Measurements from ENCODE around the gene TYRP1. TPM values are rescaled to one million over a fixed set of nuclear protein-coding genes. Genes with fewer than 3 reads are reported as not detected.

The TYRP1 gene
- total RNA-seq, 2 experiments from 2014 or later, result not detected

- POLR2A ChIA-PET, result no interaction called here
- CTCF ChIA-PET, result no interaction called here
Observed at GRCh38 chr9:12726795-12727194, 33.6 kb downstream of the TYRP1 start.

DNA sequence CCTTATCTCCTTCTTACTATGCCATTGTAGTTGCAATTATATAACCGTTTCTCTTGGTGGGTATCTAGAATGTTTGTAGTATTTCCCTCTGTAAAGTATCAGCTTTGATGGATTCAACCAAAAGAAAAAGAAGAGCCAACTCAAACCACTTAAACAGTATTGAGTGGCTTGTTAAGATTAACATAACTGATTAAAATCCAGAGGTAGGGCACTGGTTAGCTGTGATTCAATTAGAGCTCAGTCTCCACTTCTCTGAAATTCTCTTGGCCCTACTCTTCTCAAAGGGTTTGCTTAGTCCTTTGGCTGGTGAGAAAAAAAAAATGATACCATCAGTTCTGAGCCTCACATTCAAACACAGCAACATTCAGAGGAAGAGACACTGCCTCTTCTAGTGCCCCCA is 37.0 kb downstream of the TYRP1 start:
- ChIA-PET CTCF (no interaction called here), POLR2A (no interaction called here)

- ChIA-PET POLR2A (no interaction called here), CTCF (no interaction called here)
Observed at GRCh38 chr9:12730927-12731326, 37.7 kb downstream of the TYRP1 start.

- CTCF ChIA-PET, result no interaction called here
- POLR2A ChIA-PET, result no interaction called here
Observed at GRCh38 chr9:12732971-12733370, 39.8 kb downstream of the TYRP1 start.

DNA sequence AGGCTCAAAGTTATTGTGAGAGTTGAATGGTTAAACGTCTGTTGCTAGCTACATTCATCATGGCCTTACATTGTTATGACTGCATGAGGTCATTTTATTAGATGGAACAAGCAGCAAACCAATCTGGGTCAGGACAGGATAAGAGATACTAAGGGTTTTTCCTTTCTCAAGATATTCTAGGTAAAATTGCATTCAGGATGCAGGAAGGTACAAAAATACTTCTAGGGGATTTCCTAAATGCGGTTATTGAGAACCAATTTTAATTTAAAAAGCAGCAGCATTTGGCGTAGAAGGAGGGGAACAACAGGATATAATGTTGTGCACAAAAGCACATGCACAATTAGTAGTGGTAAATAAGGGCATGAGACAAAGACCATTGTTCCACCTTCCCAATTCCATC is 42.5 kb downstream of the TYRP1 start:
- POLR2A ChIA-PET, result no interaction called here
- CTCF ChIA-PET, result no interaction called here

- ChIA-PET CTCF (no interaction called here), POLR2A (no interaction called here)
Observed at GRCh38 chr9:12737871-12738270, 44.7 kb downstream of the TYRP1 start.

DNA sequence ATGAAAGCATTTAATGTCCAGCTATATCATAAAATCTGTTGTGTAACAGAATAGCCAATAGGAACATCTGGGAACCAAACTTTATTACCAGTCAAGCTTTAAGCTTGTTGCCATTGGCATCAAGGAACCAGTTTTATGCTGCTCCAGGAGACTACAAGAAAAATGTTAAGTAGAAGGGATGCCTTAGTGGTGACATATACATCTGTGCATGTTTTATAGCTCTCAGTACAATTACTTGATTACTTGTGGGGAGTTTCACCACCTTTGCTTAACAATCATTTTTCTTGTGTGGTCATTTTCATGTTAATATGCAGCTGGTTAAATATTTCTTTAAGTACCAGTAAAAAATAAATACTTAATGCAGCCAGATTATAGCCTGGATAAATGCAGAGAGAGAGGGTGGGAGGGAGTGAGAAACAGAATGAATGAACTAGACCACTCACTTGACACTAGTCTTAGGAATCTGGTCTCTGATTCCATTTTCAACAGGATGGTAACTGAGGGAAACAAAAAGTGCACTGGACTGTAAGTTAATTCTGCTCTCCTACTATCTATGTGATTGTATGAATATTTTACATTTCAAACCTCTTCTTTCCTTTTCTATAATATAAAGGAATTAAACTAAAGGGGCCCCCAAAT is 45.9 kb downstream of the TYRP1 start:
- CTCF ChIA-PET, result no interaction called here
- POLR2A ChIA-PET, result no interaction called here

- CTCF ChIA-PET, result no interaction called here
- POLR2A ChIA-PET, result no interaction called here
Observed at GRCh38 chr9:12740845-12741244, 47.7 kb downstream of the TYRP1 start.

GRCh38 chr9:12748016-12748415 is 54.8 kb downstream of the TYRP1 start:
- POLR2A ChIA-PET, result no interaction called here
- CTCF ChIA-PET, result no interaction called here

DNA sequence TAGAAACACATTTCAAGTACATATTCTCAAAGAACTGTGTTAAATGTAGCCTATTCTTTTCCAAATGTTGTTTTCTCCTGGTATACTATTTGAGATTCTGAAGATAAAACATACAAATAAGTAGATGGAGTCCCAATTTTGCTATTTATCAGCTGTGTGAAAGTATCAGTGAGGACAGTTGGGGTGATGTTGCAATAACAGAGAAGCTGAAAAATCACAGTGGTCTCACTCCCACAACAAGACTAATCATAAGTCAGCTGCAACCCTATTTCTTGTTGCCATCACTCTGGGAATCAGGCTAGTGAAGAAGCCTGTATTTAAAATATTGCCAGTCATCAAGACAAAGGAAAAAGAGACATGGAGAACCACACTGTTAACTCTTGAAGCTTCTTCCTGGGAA is 55.8 kb downstream of the TYRP1 start:
- ChIA-PET POLR2A (no interaction called here), CTCF (no interaction called here)

- POLR2A ChIA-PET, result no interaction called here
- CTCF ChIA-PET, result no interaction called here
Observed at GRCh38 chr9:12753931-12754330, 60.7 kb downstream of the TYRP1 start.

- ChIA-PET CTCF (no interaction called here), POLR2A (no interaction called here)
Observed at GRCh38 chr9:12759761-12760160, 66.6 kb downstream of the TYRP1 start.

Other genes starting within 250 kb of the TYRP1 start
- gene LURAP1L, start 81.6 kb downstream of the TYRP1 start, total RNA-seq, result not detected